H1 (cell line): ENCODE measurements around the gene TMEM131L. TPM values are rescaled to one million over a fixed set of nuclear protein-coding genes. Genes with fewer than 3 reads are reported as not detected.
"Not testable (repeated sequence)": the region's sequence is repeated elsewhere in the genome, so short reads cannot be mapped to it uniquely, and the experiment has no call there.

Experiments
- CTCF ChIA-PET: fragments of 300-600 bp; sonication (Branson Sonifier 250); formaldehyde crosslinking; loops from one replicate; lab custom pipeline; 2021; ENCODE audit not compliant: partially characterized antibody; lab: Charles Lee
- POLR2A ChIA-PET: fragments of 300-600 bp; sonication (Branson Sonifier 250); formaldehyde crosslinking; loops from one replicate; lab custom pipeline; 2021; ENCODE audit warnings: inconsistent platforms; ENCODE audit not compliant: partially characterized antibody; lab: Charles Lee
- DNase-seq, 2 experiments: peaks; one replicate each; pipeline versions ENCODE4 v3.0.0 to v3.0.0-alpha.2; 2010 to 2022; ENCODE audit warnings: low spot score in 2 of 2, low read depth in 1 of 2, mixed read lengths in 1 of 2
- FAIRE-seq: peaks from 2 replicates; lab custom pipeline; 2011; peaks lifted over from hg19 to GRCh38; lab: Jason Lieb, UNC
- H2AFZ ChIP-seq: 2 replicates; pipeline ENCODE4 v1.8.1; 2012; ENCODE audit warnings: low read length, inconsistent platforms
- H2AK5ac ChIP-seq: 2 replicates; pipeline ENCODE4 v1.6.1; 2013; ENCODE audit warnings: low read depth, low read length
- H2BK120ac ChIP-seq: replicated peaks from 2 replicates; pipeline ENCODE3; 2013; ENCODE audit warnings: low read depth, low read length, inconsistent platforms
- H2BK12ac ChIP-seq: 2 replicates; pipeline ENCODE4 v1.6.1; 2013; ENCODE audit warnings: low read depth, low read length
- H2BK15ac ChIP-seq: 2 replicates; pipeline ENCODE4 v1.6.1; 2013; ENCODE audit warnings: low read length
- H2BK20ac ChIP-seq: 2 replicates; pipeline ENCODE4 v1.6.1; 2013; ENCODE audit warnings: low read length
- H2BK5ac ChIP-seq: 2 replicates; pipeline ENCODE4 v1.6.1; 2013; ENCODE audit warnings: low read depth, low read length
- H3K14ac ChIP-seq: 2 replicates; pipeline ENCODE4 v1.6.1; 2013; ENCODE audit warnings: inconsistent platforms; ENCODE audit not compliant: insufficient read length
- H3K18ac ChIP-seq: 2 replicates; pipeline ENCODE4 v1.6.1; 2013; ENCODE audit warnings: low read length; ENCODE audit errors: extremely low read depth
- H3K23ac ChIP-seq: 2 replicates; pipeline ENCODE4 v1.6.1; 2013; ENCODE audit warnings: inconsistent platforms; ENCODE audit not compliant: insufficient read length
- H3K23me2 ChIP-seq: 2 replicates; pipeline ENCODE4 v1.6.1; 2013; ENCODE audit warnings: low read depth, low read length
- H3K27ac ChIP-seq: 2 replicates; pipeline ENCODE4 v1.6.1; 2011; ENCODE audit warnings: low read depth, low read length, inconsistent platforms
- H3K27me3 ChIP-seq, 4 experiments: replicated peaks in 1 of 4; 1 replicate in 1 of 4; 2 replicates in 3 of 4; pipeline versions ENCODE4 v1.6.1 to v1.8.1; 2011 to 2013; ENCODE audit warnings: low read length in 3 of 4, mild to moderate bottlenecking in 3 of 4, inconsistent platforms in 2 of 4, mixed read lengths in 2 of 4, moderate library complexity in 1 of 4; ENCODE audit not compliant: control insufficient read depth in 3 of 4, insufficient read depth in 3 of 4; ENCODE audit errors: extremely low read depth in 1 of 4
- H3K36me3 ChIP-seq, 4 experiments: 2 replicates each; pipeline versions ENCODE4 v1.6.1 to v1.8.1; 2011 to 2013; ENCODE audit warnings: mild to moderate bottlenecking in 4 of 4, low read length in 3 of 4, moderate library complexity in 2 of 4, control low read depth in 1 of 4, inconsistent platforms in 1 of 4; ENCODE audit not compliant: insufficient read depth in 4 of 4, control insufficient read depth in 2 of 4
- H3K4ac ChIP-seq: replicated peaks from 2 replicates; pipeline ENCODE3; 2013; ENCODE audit warnings: low read length, low read depth, mixed read lengths, inconsistent platforms; ENCODE audit not compliant: insufficient read length
- H3K4me1 ChIP-seq, 4 experiments: replicated peaks in 1 of 4; 1 replicate in 1 of 4; 2 replicates in 3 of 4; pipeline versions ENCODE4 v1.6.1 to v1.8.1; 2011 to 2013; ENCODE audit warnings: low read length in 3 of 4, inconsistent platforms in 2 of 4, mixed read lengths in 1 of 4; ENCODE audit not compliant: insufficient read depth in 4 of 4, control insufficient read depth in 3 of 4
- H3K4me2 ChIP-seq, 2 experiments: 2 replicates each; pipeline versions ENCODE4 v1.6.1 to v1.8.1; 2011 to 2013; ENCODE audit warnings: low read depth in 2 of 2, low read length in 2 of 2, control low read depth in 1 of 2, inconsistent platforms in 1 of 2, mild to moderate bottlenecking in 1 of 2; ENCODE audit not compliant: insufficient read depth in 1 of 2
- H3K4me3 ChIP-seq, 4 experiments: fragments of 200-600, 300-600 bp in 1 of 4; sonication (generic), shearing (Covaris generic), sonication (Bioruptor Twin) in 1 of 4; 2 replicates each; pipeline versions ENCODE4 v1.5.1 to v1.8.1; 2011 to 2016; ENCODE audit warnings: low read length in 4 of 4, low read depth in 3 of 4, control low read depth in 2 of 4, inconsistent platforms in 2 of 4, mild to moderate bottlenecking in 2 of 4, mixed read lengths in 1 of 4, moderate library complexity in 1 of 4; ENCODE audit not compliant: insufficient read depth in 2 of 4; ENCODE audit errors: extremely low read depth in 1 of 4
- H3K56ac ChIP-seq: replicated peaks from 2 replicates; pipeline ENCODE3; 2013; ENCODE audit warnings: low read depth, mild to moderate bottlenecking, mixed read lengths, low read length, inconsistent platforms; ENCODE audit not compliant: insufficient read length
- H3K79me1 ChIP-seq: 2 replicates; pipeline ENCODE4 v1.6.1; 2013; ENCODE audit warnings: low read depth, low read length, control low read depth
- H3K79me2 ChIP-seq, 2 experiments: 2 replicates each; pipeline versions ENCODE4 v1.6.1 to v1.8.1; 2012 to 2013; ENCODE audit warnings: low read length in 2 of 2, mild to moderate bottlenecking in 2 of 2, inconsistent platforms in 1 of 2; ENCODE audit not compliant: insufficient read depth in 2 of 2, control insufficient read depth in 1 of 2
- H3K9ac ChIP-seq, 4 experiments: replicated peaks in 1 of 4; 1 replicate in 1 of 4; 2 replicates in 3 of 4; pipeline versions ENCODE4 v1.6.1 to v1.8.1; 2011 to 2013; ENCODE audit warnings: low read depth in 3 of 4, low read length in 3 of 4, control low read depth in 2 of 4, mild to moderate bottlenecking in 2 of 4, moderate library complexity in 2 of 4, inconsistent platforms in 1 of 4; ENCODE audit errors: extremely low read depth in 1 of 4
- H3K9me3 ChIP-seq, 2 experiments: 2 replicates each; pipeline versions ENCODE4 v1.6.1 to v1.8.1; 2012 to 2013; ENCODE audit warnings: mild to moderate bottlenecking in 2 of 2, moderate library complexity in 2 of 2, control low read depth in 1 of 2, inconsistent platforms in 1 of 2, low read depth in 1 of 2, low read length in 1 of 2, mixed read lengths in 1 of 2; ENCODE audit not compliant: insufficient read depth in 2 of 2
- H4K20me1 ChIP-seq, 2 experiments: replicated peaks in 1 of 2; 2 replicates each; pipeline versions ENCODE3 to v1.8.1; 2011 to 2013; ENCODE audit warnings: inconsistent platforms in 2 of 2, low read length in 2 of 2, mild to moderate bottlenecking in 1 of 2; ENCODE audit not compliant: insufficient read depth in 2 of 2, control insufficient read depth in 1 of 2
- H4K5ac ChIP-seq: 2 replicates; pipeline ENCODE4 v1.6.1; 2013; ENCODE audit warnings: low read length, low read depth, mixed read lengths, inconsistent platforms; ENCODE audit not compliant: insufficient read length
- H4K8ac ChIP-seq: 2 replicates; pipeline ENCODE4 v1.8.0; 2013; ENCODE audit warnings: mild to moderate bottlenecking, moderate library complexity, low read length, inconsistent platforms; ENCODE audit not compliant: insufficient read depth; ENCODE audit errors: extremely low read depth
- H4K91ac ChIP-seq: replicated peaks from 2 replicates; pipeline ENCODE3; 2013; ENCODE audit warnings: low read length, mixed read lengths, inconsistent platforms; ENCODE audit not compliant: insufficient read length
- WGBS, 2 experiments: shearing (Covaris generic) in 1 of 2; methylation state at CpG; one replicate each; pipeline versions ENCODE4 v1.1.6 to v1.1.7; 2013 to 2015; ENCODE audit warnings: low lambda C conversion rate in 2 of 2, mixed read lengths in 2 of 2, inconsistent platforms in 1 of 2, low coverage in 1 of 2, missing lambda C conversion rate in 1 of 2; ENCODE audit not compliant: insufficient replicate concordance in 2 of 2, insufficient coverage in 1 of 2, insufficient read length in 1 of 2; ENCODE audit errors: extremely low coverage in 1 of 2, missing lambda C conversion rate in 1 of 2; 5-methylcytosine and 5-hydroxymethylcytosine counted together
- polyA plus RNA-seq, 7 experiments: library from polyadenylated mRNA; depleted of rRNA in 3 of 7; stranded (reverse) in 5 of 7; unstranded in 2 of 7; fragments of >200 nt in 5 of 7; fragments of 200-250 nt in 2 of 7; gene quantifications; 1 replicate in 5 of 7; 2 replicates in 1 of 7; 4 replicates in 1 of 7; pipeline versions ENCODE4 v1.2.1 to v1.2.3, GENCODE V29; 2011 to 2013; ENCODE audit warnings: missing spikeins in 2 of 7, mixed read lengths in 2 of 7
- total RNA-seq: library from RNA; stranded (reverse); fragmentation: NEBNext Ultra II Directional; extraction: Animal tissue kit (Norgen Biotek cat#: 25700); gene quantifications from 2 replicates; pipeline ENCODE4 v1.2.1, GENCODE V29; 2021

TMEM131L gene
- total and polyA plus RNA-seq, 2 of the 8 experiments (the other 6 are each of a cell fraction or from before 2014, with no cell fraction given), result 14.3 to 26.1 TPM

GRCh38 chr4:153548907-153549306 is 82.7 kb downstream of the TMEM131L start:
- H3K27me3 ChIP-seq, H3K4me2 ChIP-seq, H3K79me1 ChIP-seq, H2BK120ac ChIP-seq, H3K14ac ChIP-seq, H2AFZ ChIP-seq, H4K8ac ChIP-seq, H3K9me3 ChIP-seq, H3K56ac ChIP-seq, H3K4me3 ChIP-seq, DNase-seq, H4K91ac ChIP-seq, H3K27ac ChIP-seq, H3K36me3 ChIP-seq, FAIRE-seq, H2BK20ac ChIP-seq, H2AK5ac ChIP-seq, H3K9ac ChIP-seq, H4K5ac ChIP-seq, POLR2A ChIA-PET, H3K23me2 ChIP-seq, H3K23ac ChIP-seq, H4K20me1 ChIP-seq, H3K4me1 ChIP-seq, H2BK12ac ChIP-seq, H2BK5ac ChIP-seq, H2BK15ac ChIP-seq, H3K4ac ChIP-seq, H3K18ac ChIP-seq: not testable (repeated sequence)
- CTCF ChIA-PET, result interaction anchor here (1.0 to 8.7 kb wide), 4 partner anchors 8 to 24 kb away, joined by 3 to 78 read pairs (median 4); no protein-coding TSS in a partner anchor
- peaks cover 0 to 13% of the 10 kb centered on the region in 2 experiments; a peak in 2 of 4 replicates for H3K79me2 ChIP-seq
- WGBS, 2 experiments, result 86% methylated on average over 3 of the region's 3 CpGs; no CpG with 5 or more reads in 1 of the 2 experiments
